Astrocyte of the spinal cord (primary cell): ENCODE results near the gene TUBA3D.
"Not testable (repeated sequence)": the region's sequence is repeated elsewhere in the genome, so short reads cannot be mapped to it uniquely, and the experiment has no call there.

Experiments used
- DNase-seq: peaks from one replicate; pipeline ENCODE4 v3.0.0; 2011; ENCODE audit warnings: low read depth, low spot score
- H3K4me3 ChIP-seq: 2 replicates; pipeline ENCODE4 v1.5.1; 2011; ENCODE audit warnings: low read depth, mild to moderate bottlenecking, low read length, moderate library complexity
- in situ Hi-C: cut with HindIII; loops from 2 replicates; pipeline ENCODE4 v1.10.0; 2017; ENCODE audit warnings: low sequenced_read_pairs

TUBA3D gene

GRCh38 chr2:131528981-131529863 lies 53.3 kb downstream of the TUBA3D start:
- H3K4me3 ChIP-seq, in situ Hi-C loops, DNase-seq: not testable (repeated sequence)

DNA sequence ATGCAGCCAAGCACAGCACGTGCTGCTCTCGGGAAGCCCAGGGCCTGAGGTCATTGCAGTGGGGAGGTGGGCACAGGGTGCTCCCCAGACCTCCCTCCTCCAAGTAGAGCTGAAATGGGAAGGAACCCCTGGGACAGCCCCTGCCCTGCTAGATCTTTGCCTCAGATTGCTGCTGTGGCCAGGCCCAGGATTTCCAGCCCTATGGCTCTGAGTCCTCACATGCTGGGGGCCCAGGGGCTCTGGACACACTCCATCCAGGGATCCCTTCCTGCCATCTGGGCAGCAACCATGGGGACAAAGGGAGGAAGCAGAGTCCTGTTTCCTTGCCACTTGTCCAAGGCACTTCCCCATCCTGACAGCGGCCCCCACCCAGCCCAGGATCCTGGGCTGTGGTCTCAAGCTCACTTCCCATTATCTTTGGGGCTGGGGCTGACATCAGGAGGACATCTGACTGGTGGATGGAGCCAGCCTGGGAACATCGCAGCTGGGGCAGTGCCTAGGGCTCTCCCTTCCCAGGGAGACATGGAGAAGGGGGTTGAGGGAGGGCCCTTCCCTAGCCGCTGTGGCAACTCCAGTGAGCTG lies 54.0 kb downstream of the TUBA3D start:
- H3K4me3 ChIP-seq, in situ Hi-C loops, DNase-seq: not testable (repeated sequence)

DNA sequence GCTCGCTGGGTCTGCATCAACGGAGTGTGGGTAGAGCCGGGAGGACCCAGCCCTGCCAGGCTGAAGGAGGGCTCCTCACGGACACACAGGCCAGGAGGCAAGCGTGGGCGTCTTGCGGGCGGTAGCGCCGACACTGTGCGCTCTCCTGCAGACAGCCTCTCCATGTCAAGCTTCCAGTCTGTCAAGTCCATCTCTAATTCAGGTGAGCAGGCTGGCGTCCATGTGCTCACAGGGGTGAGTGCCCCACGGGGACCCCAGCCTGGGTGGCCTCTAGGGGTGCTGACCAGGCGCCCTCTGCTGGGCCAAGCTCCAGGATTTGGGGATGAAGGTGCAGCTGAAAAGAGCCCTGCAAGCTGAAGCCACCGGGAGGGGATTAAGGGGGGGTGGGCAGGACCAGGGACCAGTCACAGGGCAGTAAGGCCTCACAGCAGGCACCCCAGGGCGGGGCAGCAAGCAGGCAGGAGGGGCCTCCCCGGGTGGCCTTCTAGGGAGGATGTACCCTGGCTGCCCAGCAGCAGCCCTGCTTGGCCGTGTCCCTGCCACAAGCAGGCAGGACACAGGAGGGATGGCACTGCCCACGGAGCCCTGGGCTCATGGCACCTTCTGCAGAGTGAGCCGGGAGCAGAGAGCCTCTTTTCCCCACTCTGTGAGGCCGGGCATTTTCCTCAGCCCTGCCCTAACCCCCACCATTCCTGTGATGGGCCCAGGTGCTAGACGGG lies 54.9 kb downstream of the TUBA3D start:
- in situ Hi-C loops, DNase-seq, H3K4me3 ChIP-seq: not testable (repeated sequence)

DNA sequence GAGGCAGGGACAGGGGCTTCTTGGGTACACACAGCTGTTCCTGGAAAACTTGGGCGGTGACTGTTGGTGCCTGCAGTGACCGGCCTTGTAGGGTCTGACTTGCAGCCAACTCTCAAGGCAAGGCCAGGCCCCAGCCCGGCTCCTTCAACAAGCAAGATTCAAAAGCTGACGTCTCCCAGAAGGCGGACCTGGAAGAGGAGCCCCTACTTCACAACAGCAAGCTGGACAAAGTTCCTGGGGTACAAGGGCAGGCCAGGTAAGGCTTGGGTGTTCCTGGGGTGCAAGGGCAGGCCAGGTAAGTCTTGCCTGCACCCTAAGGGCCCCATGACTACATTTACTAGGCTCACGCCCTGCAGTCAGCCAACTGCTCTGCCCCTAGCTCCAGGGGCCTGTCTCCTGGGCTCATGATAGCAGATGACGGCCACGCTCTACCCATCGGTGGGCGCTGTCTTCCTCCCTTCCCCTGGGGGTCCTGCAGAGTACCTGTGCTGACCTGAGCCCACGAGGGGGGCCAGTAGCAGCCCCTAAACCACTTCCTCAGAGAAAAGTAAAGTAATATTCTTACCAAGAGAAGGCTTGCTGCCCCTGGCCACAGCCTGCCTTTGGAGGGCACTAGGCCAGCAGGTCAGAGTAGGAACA lies 55.7 kb downstream of the TUBA3D start:
- DNase-seq, in situ Hi-C loops, H3K4me3 ChIP-seq: not testable (repeated sequence)
